Prostate gland (tissue), 2 donors: ENCODE data around the gene SPPL3.

Source experiments
- POLR2A ChIP-seq: fragments of 450-650 bp; IDR thresholded peaks from one replicate; pipeline ENCODE4 v1.6.1; 2016; ENCODE audit warnings: antibody characterized with exemption, mild to moderate bottlenecking
- TF ChIP-seq, protein P1 (sequence below), 4 experiments: fragments of 200-600 bp in 2 of 4; fragments of 450-650 bp in 2 of 4; sonication (generic) in 2 of 4; IDR thresholded peaks; 1 replicate in 3 of 4; 2 replicates in 1 of 4; pipeline ENCODE4 v1.5.1; 2016 to 2019; ENCODE audit warnings: antibody characterized with exemption in 4 of 4, mild to moderate bottlenecking in 2 of 4, moderate library complexity in 2 of 4

DNA sequence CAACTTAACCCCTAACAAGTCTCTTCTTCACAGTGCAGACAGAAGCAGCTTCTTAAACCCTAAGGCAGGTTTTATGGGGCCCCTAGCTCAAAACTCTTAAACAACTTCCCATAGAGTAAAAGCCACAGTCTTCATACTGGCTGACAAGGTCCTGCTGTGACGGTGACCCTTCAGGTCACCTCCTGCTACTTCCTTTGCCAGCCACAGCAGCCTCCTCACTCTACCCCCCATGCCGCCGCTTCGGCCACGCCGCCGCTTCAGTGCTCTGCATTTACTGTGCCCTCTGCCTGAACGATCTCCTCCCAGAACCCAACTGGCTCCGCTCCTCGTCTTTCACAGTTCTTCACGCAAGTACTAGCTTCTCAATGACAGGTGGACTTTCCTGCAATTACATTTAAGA lies 133.1 kb downstream of the SPPL3 start:
- TF ChIP-seq, protein P1, sequence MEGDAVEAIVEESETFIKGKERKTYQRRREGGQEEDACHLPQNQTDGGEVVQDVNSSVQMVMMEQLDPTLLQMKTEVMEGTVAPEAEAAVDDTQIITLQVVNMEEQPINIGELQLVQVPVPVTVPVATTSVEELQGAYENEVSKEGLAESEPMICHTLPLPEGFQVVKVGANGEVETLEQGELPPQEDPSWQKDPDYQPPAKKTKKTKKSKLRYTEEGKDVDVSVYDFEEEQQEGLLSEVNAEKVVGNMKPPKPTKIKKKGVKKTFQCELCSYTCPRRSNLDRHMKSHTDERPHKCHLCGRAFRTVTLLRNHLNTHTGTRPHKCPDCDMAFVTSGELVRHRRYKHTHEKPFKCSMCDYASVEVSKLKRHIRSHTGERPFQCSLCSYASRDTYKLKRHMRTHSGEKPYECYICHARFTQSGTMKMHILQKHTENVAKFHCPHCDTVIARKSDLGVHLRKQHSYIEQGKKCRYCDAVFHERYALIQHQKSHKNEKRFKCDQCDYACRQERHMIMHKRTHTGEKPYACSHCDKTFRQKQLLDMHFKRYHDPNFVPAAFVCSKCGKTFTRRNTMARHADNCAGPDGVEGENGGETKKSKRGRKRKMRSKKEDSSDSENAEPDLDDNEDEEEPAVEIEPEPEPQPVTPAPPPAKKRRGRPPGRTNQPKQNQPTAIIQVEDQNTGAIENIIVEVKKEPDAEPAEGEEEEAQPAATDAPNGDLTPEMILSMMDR (IDR thresholded peaks at IDR 0.05), result no peak
- TF ChIP-seq POLR2A, result no peak
